ENCODE results near the gene ZNF862. TPM values are rescaled to one million over a fixed set of nuclear protein-coding genes. Genes with fewer than 3 reads are reported as not detected.
A peak's percentile ranks its signal among the peaks of the same experiment; 100 is the strongest.

The ZNF862 gene
- total RNA-seq, 1 donor from 2014 or later: 15.9 TPM

DNA sequence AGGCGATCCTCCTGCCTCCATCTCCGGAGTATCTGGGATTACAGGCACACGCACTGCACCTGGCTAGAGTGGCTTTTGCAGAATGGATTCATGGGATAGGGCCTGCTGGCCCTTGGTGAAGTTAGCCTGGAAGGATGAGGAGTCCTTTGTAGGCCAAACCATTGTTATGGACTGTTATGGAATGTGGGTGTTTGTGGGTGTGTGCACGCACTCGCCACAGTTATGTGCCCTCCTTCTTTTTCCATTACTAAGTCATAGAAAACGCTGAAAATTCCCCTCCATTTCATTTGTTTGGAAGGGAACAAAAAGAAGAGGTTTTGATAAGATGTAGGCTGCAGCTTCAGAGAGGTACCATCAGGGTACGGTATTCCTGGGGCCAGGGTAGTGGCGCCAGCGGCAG is 15.0 kb downstream of the ZNF862 start:
- no peak for DNase-seq (ENCODE audit: low spot score)
- no peak overlapping the region for H3K4me3 Mint-ChIP-seq (ENCODE audit: unreplicated experiment)

DNA sequence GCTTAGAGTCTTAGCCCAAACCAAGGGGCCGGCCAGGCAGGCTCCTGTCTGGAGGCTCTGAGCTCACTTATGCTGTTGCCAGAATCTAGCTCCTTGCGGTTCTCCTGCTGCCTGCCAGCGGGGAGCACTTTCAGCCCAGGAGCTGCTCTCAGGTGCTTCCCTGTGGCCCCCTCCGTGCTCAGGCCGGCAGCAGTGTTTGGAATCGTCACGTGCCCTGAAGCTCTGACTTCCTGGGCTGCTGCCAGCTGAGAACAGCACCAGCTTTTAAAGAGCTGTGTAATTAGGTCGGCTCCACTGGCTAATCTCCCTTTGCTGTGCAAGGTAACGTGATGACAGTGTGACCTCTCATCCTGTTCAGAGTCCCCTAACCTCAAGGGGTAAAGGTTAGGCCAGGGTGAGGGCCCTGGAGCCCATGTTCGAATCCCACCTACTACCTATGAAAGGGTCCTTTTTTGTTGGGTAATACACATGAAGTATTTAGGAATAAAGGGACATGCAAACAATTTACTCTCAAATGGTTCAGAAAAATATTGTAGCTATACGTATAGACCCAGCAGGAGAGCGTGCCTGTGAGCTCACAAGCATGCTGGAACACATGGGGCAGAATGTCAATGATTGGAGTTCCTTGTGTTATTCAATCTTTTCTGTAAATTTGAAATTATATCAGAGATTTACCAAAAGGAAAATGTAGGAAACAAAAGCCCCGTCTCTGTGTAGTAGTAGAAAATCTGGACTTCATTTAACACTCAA is 16.6 kb downstream of the ZNF862 start:
- Mint-ChIP-seq H3K4me3 (ENCODE audit: unreplicated experiment) (no peak overlapping the region), H3K4me1 (ENCODE audit: low read depth) (peaks cover 26% of the 10 kb centered on the region), H3K27me3 (ENCODE audit: low read depth) (no peaks in the 10 kb centered on the region), H3K36me3 (ENCODE audit: low read depth) (peaks cover 4% of the 10 kb centered on the region), H3K27ac (ENCODE audit: unreplicated experiment) (peak overlapping the region; percentile 51), H3K9me3 (ENCODE audit: low read depth) (no peaks in the 10 kb centered on the region)
- TF ChIP-seq, protein P1, sequence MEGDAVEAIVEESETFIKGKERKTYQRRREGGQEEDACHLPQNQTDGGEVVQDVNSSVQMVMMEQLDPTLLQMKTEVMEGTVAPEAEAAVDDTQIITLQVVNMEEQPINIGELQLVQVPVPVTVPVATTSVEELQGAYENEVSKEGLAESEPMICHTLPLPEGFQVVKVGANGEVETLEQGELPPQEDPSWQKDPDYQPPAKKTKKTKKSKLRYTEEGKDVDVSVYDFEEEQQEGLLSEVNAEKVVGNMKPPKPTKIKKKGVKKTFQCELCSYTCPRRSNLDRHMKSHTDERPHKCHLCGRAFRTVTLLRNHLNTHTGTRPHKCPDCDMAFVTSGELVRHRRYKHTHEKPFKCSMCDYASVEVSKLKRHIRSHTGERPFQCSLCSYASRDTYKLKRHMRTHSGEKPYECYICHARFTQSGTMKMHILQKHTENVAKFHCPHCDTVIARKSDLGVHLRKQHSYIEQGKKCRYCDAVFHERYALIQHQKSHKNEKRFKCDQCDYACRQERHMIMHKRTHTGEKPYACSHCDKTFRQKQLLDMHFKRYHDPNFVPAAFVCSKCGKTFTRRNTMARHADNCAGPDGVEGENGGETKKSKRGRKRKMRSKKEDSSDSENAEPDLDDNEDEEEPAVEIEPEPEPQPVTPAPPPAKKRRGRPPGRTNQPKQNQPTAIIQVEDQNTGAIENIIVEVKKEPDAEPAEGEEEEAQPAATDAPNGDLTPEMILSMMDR (IDR thresholded peaks at IDR 0.05): no peak
- no peak for DNase-seq (ENCODE audit: low spot score)

More for the DNA sequence above, 15.0 kb downstream of the ZNF862 start:
- H3K27ac Mint-ChIP-seq (ENCODE audit: unreplicated experiment): no peak overlapping the region
- TF ChIP-seq, protein P1 (IDR thresholded peaks at IDR 0.05): no peak
- peaks cover 3% of the 10 kb centered on the region for H3K36me3 Mint-ChIP-seq (ENCODE audit: low read depth)
- H3K27me3 Mint-ChIP-seq (ENCODE audit: low read depth): no peaks in the 10 kb centered on the region
- H3K9me3 Mint-ChIP-seq (ENCODE audit: low read depth): no peaks in the 10 kb centered on the region
- H3K4me1 Mint-ChIP-seq (ENCODE audit: low read depth): peaks cover 26% of the 10 kb centered on the region

DNA sequence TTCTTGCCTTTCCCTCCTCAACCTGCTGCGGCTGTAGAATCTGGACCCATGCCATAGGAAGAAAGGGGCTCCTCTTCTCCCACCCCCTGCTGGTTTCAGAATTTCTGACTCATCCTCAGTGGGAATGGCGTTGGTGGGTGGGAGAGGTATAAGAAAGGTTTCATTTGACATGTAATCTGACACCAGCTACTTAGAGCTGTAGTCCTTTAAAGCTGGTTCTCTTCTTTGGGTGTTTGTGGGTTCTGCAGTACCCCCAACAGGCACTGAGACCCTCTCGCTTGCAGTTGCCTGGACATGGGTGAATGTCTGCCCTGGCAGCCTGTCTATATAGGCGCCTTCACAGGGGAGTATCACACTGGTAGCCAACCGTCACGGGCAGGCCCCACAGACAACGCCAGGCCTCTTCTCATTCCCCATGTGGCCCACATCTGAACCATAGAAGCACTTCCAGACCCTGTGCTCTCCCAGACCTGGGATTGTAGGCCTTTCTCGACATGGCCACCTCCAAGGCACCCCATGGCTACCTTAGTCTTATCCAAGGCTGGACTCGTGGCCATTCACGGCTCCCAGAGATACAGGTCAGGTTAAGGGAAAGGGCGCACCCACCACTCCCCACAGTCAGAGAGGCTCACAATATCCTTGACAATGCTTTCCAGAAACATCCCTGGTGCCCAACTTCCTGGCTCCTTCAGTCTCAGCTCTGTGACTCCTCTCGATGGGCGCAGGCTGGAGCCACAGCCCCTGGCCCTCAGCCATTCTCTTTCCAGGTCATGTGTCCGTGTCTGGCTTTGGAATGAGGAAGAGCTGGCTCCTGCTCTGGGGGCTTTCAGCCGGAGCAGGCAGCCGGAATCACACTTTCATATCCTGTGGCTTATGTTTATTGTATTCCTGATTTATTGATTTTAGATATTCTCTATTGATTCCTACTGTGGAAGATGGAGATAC is 17.5 kb downstream of the ZNF862 start:
- H3K27me3 Mint-ChIP-seq (ENCODE audit: low read depth): no peaks in the 10 kb centered on the region
- H3K4me3 Mint-ChIP-seq (ENCODE audit: unreplicated experiment): no peak overlapping the region
- peaks cover 7% of the 10 kb centered on the region for H3K36me3 Mint-ChIP-seq (ENCODE audit: low read depth)
- peak overlapping the region; percentile 57 for H3K27ac Mint-ChIP-seq (ENCODE audit: unreplicated experiment)
- no peaks in the 10 kb centered on the region for H3K9me3 Mint-ChIP-seq (ENCODE audit: low read depth)
- H3K4me1 Mint-ChIP-seq (ENCODE audit: low read depth): peaks cover 26% of the 10 kb centered on the region
- no peak for DNase-seq (ENCODE audit: low spot score)
- TF ChIP-seq, protein P1 (IDR thresholded peaks at IDR 0.05): no peak

DNA sequence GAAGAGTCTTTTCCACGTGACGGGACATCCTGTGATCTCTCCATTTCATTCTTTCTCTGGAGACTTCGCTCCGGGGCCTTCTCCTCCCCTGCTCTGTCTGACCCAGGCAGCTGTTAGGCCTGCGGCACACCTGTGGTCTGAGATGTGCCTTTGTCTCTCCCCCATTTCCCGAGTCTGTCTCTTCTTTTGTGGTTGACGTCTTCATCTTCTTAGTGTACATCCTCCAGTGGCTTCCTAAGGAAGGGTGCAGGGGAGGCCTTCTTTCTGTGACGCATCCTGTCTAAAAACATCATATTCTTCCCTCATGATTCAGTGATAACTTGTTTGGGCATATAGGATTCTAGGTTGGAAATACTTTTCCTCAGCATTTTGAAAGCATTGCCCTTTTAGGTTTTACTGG is 18.4 kb downstream of the ZNF862 start:
- H3K27me3 Mint-ChIP-seq (ENCODE audit: low read depth): no peaks in the 10 kb centered on the region
- H3K36me3 Mint-ChIP-seq (ENCODE audit: low read depth): peaks cover 8% of the 10 kb centered on the region
- H3K4me1 Mint-ChIP-seq (ENCODE audit: low read depth): peaks cover 26% of the 10 kb centered on the region
- TF ChIP-seq, protein P1 (IDR thresholded peaks at IDR 0.05): no peak
- no peaks in the 10 kb centered on the region for H3K9me3 Mint-ChIP-seq (ENCODE audit: low read depth)
- no peak for DNase-seq (ENCODE audit: low spot score)
- H3K4me3 Mint-ChIP-seq (ENCODE audit: unreplicated experiment): no peak overlapping the region
- no peak overlapping the region for H3K27ac Mint-ChIP-seq (ENCODE audit: unreplicated experiment)

DNA sequence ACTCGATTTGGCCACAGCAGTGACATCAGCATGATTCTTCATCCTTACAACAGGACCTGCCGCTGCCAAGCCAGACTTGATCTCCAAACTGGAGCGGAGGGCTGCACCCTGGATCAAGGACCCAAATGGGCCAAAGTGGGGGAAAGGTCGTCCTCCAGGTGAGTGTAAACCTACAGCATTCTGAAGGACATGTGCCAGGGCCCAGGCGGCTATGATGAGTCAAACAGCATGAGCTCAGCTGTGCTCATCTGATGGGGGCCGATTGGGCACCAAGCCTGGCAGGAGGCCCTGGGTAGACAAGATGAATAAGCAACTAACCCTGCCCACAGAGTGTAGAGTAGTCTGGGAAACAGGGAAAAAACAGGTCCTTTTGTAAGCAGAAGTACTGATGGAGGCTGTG is 21.2 kb downstream of the ZNF862 start:
- DNase-seq (ENCODE audit: low spot score): peak; percentile 67
- TF ChIP-seq, protein P1 (IDR thresholded peaks at IDR 0.05): no peak
- Mint-ChIP-seq H3K27ac (ENCODE audit: unreplicated experiment) (no peak overlapping the region), H3K36me3 (ENCODE audit: low read depth) (peaks cover 6% of the 10 kb centered on the region), H3K4me1 (ENCODE audit: low read depth) (peaks cover 21% of the 10 kb centered on the region), H3K9me3 (ENCODE audit: low read depth) (no peaks in the 10 kb centered on the region), H3K4me3 (ENCODE audit: unreplicated experiment) (no peak overlapping the region), H3K27me3 (ENCODE audit: low read depth) (no peaks in the 10 kb centered on the region)
